Peyer's patch (tissue), 4 donors: Measurements from ENCODE around the gene NHLRC4.

Experiments
- CTCF ChIP-seq, 6 experiments: fragments of 450-650 bp in 4 of 6; fragments of 200-600 bp in 2 of 6; sonication (generic) in 1 of 6; IDR thresholded peaks; one replicate each; pipeline ENCODE4 v1.5.1; 2017 to 2019; ENCODE audit warnings: antibody characterized with exemption in 6 of 6, mild to moderate bottlenecking in 3 of 6, moderate library complexity in 1 of 6
- POLR2A ChIP-seq, 2 donors: fragments of 450-650 bp; IDR thresholded peaks; one replicate each; pipeline ENCODE4 v1.5.1; 2017; ENCODE audit warnings: antibody characterized with exemption in 2 of 2, mild to moderate bottlenecking in 2 of 2, moderate library complexity in 2 of 2

- TF ChIP-seq CTCF (IDR thresholded peaks at IDR 0.05) (peak in 1 of 6 experiments; percentile 24), POLR2A (IDR thresholded peaks at IDR 0.05) (peak; percentile 86 to 92)
Measured at GRCh38 chr16:533391-534123, 33.2 kb upstream of the NHLRC4 start.
